ENCODE data around the gene FZD1.
"Not testable (repeated sequence)": the region's sequence is repeated elsewhere in the genome, so short reads cannot be mapped to it uniquely, and the experiment has no call there.

The FZD1 gene

DNA sequence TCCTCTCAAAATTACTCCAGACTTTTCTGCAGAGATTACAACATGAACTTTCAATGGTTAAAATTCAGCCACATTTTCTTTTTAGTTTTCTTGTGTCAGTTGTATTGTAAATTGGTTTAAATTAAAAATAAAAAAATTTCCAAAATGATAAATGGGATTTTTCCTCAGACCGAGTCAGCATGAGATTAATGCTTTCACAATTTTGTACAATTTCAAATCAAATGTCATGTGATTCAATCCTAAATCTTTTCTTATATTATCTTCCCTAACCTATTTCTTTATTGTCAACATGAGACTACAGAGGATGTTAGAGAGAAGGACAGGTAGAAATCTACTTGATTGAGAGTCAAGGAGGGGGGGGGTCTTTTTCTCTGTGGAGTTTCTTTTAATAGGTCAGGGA lies 33.7 kb downstream of the FZD1 start:
- no peak for DNase-seq (ENCODE audit: low spot score)

DNA sequence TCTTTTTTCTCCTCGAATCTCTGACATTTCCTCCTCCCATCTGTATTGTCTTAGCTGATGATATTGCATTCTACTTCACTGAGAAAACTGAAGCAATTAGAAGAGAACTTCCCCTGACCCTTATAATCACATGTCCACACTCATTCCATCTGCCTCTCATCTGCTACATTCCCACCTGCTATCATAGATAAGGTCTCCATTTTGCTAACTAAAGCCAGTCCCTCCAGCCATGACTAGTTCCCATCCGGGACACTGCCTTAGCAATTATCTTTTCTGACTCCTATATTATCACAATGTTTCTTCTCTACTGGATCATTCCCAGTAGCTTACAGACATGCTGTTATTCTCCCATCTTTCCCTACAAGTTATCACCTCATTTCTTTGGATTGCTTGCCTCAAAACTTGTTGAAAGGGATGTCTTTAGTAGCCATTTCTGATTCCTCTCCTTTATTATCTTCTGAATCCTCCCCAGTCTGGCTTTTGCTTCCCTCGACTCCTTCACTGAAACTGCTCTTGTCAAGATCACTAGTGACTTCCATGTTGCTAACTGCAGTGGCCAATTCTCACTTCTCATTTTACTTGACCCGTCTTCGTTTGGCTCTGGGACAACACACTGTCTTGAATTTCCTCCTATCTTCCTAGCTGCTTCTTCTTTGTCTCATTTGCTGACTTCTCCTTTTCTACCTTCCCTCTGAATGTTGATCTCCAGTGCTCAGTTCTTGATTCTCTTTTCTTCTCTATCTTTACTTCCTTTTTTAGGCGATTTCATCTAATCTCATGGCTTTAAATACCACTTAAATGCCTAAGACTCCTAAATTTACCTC lies 35.9 kb downstream of the FZD1 start:
- peak; percentile 88 for DNase-seq (ENCODE audit: low spot score)

DNA sequence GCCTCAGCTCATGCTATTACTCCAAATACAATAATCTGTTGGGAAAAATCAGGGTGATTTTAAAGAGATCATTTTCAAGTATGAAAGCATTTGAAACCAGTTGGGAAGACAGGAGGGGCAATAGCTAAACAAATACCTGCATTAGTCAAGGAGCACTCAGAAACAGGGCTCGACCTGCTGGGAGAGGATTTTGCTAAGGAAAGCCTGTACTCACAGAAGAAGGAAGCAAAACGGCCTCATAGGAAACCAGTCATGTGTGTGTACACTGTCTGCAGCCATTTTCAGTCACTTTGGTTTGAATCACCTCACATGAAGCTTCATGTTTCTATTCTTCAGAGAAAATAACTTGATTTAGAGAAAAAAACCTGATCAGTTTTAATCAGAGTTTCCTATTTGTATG lies 38.6 kb downstream of the FZD1 start:
- DNase-seq (ENCODE audit: low spot score) = no peak

DNA sequence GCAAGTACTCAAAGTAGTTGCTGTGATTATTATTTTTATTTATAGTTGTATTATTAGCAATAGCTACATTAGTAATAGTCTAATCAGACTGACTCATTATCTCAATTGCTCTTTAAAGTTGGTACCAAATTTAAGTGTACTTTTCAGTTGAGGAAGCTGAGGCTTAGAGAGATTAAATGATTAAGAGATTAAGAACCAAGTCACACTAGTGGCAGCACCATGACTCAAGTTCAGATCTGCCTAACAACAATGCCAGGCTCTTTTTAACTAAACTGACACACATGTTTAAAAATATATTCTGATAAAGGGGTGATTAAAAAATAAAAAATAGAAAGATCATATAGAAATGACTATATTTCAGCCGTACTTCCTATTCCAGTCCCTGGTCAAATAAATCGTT lies 42.0 kb downstream of the FZD1 start:
- DNase-seq (ENCODE audit: low spot score) = no peak

DNA sequence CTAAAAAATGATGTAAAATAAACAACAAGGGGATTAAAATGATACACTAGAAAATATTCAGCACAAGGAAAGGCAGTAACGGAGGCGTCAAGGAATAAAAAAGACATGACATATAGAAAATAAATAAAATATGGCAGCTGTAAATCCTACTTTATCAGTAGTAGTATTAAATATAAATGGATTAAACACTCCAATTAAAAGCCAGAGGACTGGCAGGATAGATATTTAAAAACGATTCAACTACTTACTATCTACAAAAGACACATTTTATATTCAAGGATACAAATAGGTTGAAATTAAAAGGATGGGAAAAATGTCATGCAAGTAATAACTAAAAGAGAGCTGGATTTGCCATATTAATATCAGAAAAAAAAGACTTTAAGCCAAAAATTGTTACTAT lies 43.2 kb downstream of the FZD1 start:
- no peak for DNase-seq (ENCODE audit: low spot score)

DNA sequence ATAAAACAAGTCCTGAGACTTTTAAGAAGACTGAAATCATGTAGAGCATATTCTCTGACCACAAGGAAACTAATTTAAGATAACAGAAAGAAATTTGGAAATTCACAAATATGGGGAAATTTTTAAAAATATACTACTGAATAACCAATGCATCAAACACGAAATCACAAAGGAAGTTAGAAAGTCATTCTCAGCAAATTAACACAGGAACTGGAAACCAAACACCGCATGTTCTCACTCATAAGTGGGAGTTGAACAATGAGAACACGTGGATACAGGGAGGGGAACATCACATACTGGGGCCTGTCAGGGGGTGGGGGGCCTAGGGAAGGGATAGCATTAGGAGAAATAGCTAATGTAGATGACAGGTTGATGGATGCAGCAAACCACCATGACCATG lies 44.0 kb downstream of the FZD1 start:
- DNase-seq (ENCODE audit: low spot score) = not testable (repeated sequence)

DNA sequence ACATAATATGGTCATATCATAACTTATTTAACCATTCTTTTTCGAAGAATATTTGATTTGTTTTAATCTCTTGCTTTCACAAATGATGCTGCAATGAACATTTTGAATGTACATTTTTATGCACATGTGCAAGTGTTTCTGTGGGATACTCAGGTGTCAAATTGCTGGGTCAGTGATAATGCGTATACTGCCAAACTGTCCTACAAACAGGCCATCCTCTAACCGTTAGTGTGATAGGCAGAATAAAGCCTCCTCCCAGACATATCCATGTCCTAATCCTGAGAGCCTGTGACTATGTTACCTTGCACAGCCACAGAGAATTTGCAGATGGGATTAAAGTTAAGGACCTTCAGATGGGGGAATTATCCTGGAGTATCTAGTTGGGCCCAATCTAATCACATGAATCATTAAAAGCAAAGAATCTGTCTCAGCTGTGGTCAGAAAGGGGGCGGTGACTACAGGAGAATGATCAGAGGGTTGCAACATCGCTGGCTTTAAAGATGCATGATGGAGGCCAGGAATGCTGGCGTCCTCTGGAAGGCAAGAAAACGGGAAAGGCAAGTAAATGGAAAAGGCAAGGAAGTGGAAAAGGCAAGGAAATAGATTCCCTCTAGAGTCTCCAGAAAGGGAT lies 46.7 kb downstream of the FZD1 start:
- DNase-seq (ENCODE audit: low spot score) = no peak

DNA sequence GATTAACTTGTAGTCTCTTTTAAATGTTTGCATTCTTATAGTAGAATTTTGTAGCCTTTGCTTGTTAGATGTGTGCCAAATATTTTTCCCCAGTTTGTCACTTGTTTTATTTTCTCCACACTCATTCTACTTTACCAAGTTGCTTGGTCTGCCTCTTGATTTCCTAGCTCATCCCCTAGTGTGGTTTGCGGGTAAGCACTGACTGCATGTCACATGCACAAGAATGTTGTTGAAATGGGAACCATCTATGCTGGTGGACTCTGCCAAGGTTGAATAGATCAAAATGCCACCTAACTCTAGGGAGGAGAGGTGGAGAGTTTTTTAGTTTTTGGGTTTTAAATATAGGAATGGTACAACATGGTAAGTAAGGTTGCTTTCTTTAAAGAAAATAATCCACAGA lies 47.6 kb downstream of the FZD1 start:
- peak; percentile 12 for DNase-seq (ENCODE audit: low spot score)

DNA sequence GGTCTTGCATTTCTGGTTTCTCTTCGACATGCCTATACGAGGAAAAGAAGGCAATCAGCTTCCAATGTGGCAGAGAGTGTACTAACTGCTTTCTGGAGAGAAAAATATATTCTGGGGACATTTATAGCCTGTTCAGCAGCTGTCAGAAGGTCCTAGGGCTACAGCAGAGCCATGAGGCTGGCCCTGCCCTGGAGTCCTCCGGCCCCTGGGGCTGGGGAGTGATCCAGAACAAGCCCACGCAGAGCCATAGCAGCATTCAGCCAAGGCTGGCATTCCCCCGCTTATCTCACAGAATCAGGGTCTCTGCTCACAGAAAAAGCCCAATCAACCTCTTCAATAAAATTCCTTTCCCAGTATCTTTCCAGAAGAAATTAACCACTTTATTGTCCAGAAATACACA lies 48.9 kb downstream of the FZD1 start:
- DNase-seq (ENCODE audit: low spot score) = no peak

DNA sequence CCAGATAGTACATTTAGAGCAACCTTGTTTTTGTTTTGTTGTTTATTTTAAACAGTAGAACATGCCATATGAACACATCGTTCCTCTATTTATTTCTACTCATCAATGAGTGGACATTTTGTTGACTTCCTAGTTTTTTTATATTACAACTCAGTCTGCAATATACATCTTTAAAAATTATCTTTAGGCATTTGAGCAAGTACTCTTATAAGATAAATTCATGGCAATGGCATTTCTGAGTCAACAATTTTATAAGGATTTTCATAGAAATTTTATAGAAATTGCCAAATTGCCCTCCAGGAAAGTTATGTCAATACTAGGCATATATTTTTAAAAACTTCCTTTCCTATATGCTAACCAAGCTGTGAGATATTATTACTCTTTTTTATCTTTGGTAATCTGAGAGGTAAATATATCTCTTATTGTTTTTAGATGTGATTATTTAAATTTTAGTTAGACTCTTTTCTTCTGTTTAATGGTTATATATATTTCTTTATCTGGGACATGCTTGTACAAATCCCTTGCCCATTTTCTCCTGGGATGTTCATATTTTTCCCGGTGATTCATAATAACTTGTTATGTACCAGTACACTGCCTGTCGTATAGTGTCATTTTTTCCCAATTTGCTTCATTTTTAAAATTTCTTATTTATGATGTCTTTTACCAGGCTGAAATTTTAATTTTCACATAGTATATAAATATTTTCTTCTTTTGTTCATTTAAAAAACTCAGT lies 50.5 kb downstream of the FZD1 start:
- DNase-seq (ENCODE audit: low spot score) = no peak

DNA sequence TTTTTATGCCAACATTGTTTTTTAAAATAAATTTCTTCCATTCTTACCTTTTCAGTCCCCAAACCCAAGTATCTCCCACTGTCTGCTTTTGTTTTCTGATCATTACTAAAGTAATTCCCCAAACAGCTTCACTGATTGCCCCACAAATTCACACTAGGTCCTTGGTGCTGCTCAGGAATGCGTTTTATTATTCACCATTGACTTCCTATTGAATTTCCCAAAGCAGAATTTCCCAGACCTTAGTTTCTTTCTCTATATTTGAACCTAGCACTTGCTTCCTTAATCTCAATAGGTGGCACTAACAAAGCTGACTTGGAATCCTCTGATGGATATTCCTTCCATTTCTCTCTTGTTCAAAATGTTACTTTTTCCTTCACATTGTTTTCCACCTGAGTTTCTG lies 52.2 kb downstream of the FZD1 start:
- no peak for DNase-seq (ENCODE audit: low spot score)

DNA sequence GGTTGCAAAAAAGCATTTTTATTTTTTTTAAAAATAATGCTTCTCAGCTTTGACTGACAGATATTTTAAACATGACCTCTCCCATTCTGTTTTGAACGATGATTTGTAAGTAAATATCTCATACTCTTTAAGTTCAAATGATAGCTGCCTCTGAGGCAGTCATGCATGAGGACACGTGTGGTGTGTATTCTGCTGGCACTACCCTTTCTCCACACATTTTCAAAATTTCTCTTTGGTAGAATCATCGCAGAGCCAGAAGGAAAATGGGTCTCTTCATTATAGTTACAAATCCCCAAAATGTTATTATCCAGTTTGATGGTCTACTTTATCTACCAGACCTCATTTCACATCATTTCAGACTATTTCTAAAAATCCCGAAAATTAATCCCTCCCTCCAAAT lies 55.1 kb downstream of the FZD1 start:
- no peak for DNase-seq (ENCODE audit: low spot score)

DNA sequence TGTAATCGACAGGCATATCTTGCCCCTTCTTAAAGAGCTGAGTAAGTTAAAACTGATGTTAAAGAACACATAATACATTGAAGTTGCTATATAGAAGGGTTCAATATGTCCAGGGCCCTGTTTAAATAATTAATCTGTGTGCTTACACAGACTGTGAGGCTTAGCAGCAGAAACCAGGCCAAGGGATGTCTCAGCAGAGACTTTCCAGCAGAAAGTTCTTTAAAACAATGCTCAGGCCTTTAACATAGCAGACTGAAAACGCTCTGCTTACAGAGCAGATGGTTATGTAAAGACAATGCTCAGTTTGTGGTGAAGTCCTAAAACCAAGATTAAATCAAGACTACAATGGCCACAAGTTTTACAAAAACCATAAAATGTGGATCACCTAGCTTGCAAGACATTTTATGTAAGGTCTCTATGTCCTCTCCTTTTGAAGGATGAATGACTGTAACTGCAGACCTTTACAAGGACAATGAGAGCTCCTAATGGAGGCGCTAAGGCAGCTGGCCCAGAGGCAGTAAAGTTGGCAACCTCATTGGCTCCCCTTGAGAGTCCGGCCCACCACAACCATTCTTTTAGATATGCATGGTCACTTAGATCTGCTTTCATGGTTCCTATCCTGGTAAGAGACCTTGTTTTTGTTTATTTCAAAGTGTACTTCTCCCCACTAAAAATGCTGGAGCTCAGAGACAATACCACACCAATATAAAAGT lies 56.3 kb downstream of the FZD1 start:
- DNase-seq (ENCODE audit: low spot score) = no peak
